ENCODE results near the gene CELF4.
"Not testable (repeated sequence)": the region's sequence is repeated elsewhere in the genome, so short reads cannot be mapped to it uniquely, and the experiment has no call there.

Gene CELF4

DNA sequence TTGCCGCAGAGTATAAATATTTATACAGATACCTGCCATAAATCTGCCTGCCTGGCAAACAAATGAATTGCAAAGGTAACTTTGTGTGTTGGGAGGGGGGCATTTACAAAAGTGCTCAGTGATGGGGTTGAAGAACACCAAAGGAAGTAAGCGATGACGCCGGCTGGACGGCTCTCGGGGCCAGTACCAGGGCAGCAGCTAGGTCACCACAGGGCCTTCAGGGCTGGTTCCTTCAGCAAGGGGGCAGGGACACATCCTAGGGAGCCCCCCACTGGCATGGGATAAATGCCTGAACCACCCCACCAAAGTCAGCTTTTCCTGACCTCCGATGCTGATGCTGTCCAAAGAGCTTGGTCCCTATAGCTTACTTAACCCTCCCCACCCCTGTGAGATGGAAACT lies 190.4 kb downstream of the CELF4 start:
- DNase-seq = no peak

DNA sequence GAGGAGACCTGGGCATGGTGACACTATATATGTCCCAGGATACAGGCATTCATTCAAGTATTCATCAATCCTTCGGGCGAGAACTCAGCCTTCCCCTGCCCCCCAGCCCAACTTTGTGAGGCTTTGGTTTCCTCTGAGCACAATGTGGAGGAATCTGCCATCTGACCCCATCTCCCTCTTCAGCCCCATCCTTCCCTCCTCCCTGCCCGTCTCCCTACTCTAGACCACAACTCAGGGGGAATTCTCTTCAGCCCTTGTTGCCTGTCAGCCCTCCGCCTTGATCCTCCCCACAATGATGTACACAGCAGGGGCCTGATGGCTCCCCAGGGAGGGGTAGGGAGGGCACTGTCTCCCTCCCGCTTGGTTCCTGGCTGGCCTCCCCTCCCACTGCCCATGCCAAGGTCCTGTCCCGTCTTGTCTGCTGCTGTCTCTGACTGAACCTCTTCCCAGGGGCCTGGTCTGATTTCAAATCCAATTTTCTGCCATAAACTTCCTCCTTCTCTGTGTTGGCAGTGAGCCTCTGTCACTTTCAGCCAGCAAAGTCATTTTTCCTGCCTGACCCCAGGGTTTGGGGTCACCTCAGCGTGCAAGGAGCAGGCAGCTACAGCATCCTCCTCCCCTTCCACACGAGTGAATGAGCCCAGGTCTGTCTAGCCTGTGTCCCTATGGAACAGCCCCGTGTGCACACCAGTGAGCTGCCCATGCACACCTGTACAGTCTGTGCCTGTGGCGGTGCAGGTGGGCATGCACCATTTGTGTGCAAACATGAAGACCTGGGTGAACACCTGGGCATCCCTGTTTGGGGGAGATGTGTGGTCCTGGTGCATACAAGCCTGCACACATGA lies 197.3 kb downstream of the CELF4 start:
- DNase-seq = no peak

DNA sequence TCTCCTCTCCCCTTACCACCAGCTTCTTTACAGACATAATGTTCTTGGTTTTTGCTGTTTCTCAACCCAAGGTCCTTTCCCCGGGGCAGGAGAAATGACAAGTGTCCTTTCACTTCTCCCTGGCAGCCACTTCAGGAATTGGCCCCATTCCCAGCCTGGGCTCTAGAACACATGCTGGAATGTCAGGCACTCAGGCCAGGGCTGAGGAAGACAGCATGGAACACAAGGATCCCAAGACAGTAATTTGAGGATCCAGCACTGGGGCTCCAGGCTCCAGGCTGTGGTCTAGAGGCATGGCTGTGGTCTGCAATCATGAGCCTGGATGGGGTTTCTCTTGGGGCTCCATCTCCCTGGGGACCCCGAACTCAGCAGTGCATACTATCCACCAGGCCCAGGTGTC lies 201.4 kb downstream of the CELF4 start:
- DNase-seq = peak in 13 of 58 donors; percentile 2 to 36 (median 15)

DNA sequence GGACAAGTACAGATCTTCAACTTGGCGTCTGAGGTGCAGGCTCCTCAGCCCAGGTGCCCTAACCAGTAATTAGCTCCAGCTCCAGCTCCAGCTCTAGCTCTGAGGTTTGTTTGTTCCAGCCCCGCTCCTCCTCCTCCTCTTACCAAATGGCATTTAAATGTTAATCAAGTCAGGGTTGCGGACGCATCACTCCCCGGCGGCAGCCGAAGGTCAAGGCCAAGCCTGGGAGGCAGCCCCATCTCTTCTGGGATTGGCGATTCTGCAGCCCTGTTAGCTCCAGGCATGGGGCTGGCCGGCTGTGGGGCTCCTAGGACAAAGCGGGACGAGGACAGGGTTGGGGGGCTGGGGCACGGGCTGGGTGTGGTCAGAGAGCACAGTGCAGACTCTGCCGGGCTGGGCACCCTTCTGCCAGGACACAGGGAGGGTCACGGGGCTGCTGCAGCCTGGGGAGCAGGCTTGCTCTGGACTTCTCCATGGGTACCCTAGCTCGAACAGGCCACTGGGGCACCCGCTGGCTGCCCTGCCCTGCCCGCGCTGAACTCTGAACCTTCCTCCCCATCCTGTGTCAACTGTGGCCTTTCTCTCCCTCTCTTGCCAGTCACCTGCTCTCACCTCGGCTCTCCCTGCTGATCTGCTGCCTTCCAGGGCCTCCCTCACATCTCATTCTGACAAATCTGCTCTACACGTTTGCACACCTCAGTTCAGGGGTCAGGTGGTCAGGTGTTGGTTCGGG lies 203.3 kb downstream of the CELF4 start:
- no peak for DNase-seq

DNA sequence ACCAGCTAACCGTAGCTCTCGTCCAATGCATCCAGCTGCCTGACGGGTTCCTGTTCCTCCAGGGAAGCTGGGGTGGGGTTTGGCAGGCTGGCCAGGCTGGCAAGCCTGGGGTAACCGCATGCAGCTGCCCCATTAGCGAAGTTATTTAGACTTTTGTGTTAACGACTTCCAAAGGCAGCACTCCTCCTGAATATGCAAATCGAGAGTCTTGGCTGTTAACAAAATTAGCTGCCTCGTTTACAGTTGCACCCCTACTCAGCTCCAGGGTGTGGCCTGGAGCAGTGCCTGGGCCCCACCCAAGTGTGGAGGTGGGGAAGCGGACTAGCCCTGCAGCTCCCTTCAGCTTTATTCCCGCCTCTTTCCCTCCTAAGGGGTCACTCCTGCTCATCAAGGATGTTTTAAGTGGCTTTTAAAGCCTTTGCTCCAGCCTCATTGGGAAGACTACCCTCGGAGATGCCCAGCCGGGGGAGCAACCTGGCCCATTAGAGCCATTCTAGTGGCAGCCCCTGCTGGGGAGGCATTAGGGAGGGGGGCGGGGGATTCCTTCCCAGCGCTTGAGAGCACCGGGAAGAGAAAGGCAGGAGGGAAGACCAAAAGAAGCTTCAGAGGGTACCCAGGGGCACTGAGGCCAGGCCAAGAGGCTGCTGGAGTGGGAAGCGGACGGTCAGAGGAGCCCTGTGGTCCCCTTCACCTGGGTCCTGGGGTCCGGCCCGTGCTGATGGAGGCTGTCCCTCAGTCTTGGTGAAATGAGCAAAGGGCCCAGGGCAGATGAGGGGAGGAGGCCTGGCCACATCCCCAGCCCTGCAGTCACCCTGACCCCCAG lies 204.1 kb downstream of the CELF4 start:
- DNase-seq = peak in 7 of 58 donors; percentile 9 to 49 (median 22)

DNA sequence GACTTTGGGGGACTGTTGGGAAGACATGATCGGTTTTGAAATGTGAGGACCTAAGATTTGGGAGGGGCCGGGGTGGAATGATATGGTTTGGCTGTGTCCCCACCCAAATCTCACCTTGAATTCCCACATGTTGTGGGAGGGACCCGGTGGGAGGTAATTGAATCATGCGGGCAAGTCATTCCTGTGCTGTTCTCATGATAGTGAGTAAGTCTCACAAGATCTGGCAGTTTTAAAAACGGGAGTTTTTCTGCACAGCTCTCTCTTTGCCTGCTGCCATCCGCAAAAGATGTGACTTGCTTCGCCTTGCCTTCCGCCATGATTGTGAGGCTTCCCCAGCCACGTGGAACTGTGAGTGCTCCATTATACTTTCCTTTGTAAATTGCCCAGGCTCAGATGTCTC lies 207.5 kb downstream of the CELF4 start:
- DNase-seq = not testable (repeated sequence)

DNA sequence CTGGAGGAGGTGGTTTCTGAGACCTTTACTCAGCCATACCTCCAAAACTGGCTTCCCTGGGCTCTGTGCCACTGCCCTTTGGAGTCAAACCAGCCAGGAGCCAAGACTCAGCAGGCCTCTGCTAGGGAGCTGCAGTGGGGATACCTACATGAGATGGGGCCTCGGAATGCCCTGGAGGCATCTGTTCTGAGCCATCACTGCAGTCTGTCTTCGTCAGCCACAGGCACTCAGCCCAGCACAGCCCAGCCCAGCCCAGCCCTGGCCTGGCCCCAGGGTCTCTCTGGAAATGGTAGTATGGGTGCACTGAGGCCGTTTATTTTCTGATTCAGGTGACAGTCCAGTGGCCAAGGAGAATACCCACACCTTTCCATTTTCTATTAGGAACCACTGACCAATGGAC lies 209.8 kb downstream of the CELF4 start:
- DNase-seq = no peak

DNA sequence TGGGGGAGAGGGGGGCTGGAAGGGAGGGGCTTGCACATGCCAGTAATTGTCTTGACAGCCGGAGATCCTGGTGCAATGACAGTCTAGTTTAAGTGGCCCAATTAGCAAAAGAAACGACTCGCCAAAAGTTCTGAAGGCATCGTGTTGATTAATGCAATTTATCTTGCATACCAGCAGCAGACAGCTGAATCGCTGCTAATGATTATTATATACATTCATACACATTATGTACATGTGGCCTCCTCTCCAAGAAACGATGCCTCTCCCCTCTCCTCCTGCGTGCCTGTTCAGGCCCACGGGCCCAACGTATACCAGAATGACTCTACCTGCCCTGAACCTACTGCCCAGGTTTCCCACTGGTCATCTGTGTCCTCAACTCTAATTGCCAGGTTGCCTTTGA lies 214.5 kb downstream of the CELF4 start:
- DNase-seq = no peak

DNA sequence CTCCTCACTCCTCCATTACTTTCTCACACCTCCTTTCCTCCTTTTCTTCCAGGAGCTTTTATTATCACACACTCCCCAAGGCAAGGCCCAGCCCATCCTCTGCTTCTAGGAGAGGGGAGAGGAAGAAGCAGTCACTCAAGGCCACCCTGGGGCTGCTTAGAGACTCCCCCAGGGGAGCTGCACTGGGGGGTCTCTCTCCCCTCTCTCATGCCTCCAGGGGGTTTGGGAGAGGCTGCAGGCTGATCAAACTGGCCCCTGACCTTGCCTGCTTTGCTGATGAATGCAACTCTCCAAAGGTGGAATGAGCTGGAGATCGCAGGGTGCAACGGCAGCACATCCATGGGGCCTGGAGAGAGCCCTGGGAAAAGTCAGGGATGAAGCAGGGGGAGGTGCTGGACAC lies 216.9 kb downstream of the CELF4 start:
- DNase-seq = no peak

DNA sequence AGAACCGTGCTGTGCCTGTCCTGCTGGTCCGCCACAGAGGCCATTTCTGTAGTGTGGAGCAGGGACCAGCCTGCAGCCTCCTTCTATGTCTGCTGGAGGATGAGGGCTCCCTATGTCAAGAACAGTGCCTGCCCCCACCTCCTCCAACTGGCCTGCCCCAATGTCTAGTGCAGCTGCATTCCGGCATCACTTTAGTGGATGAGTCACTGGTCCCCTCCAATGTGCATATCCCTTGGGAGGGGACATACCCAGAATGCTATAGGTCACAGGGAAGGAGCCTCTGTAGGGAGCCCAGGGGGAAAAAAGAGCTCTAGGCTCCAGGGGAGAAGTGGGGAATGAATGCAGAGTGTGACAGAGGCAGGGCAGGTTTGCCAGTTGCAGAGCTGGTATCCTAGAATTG lies 219.6 kb downstream of the CELF4 start:
- DNase-seq = peak in 1 of 58 donors; percentile 5

DNA sequence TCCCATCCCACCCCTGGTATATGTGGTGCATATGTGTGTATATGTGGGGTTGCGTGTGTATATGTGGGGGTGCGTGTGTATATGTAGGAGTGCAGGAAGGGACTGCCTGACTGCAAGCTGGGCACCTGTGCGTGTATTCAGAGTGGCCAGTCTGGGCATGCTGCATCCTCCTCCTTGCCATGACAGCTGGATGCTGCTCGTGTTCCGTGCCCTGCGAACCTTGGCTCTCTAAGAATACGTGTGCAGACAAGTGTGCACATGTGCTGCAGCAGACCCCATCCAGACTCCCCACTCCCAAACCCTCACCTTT lies 222.1 kb downstream of the CELF4 start:
- peak in 8 of 58 donors; percentile 10 to 67 (median 24) for DNase-seq

DNA sequence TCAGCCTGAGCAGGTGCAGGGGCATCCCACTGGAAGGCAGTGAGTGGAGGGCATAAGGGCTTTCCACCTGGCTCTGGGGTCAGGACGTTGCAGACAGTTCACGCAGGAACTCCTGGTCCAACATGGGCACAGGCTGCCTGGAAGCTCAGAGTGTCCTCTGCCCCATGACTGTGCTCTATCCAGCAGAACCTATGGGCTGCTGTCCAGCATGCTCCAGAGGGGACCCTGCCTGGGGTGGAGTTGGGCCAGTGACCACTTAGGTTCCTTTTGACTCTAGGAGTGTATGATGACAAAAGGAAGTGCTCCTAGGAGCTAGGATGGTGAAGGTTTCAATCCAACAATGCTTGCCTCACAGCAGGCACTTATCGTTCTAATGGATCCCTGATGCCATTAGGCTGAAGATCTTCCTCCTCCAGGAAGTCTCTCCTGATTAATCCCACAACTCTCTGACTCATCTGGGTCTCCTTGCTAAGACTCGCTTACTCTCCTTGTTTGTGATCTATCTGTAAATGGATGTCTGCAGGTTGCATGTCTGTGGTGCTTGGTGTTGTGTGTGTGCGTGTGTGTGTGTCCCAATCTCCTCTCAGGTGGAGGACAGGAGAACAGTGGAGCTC lies 224.0 kb downstream of the CELF4 start:
- no peak for DNase-seq

DNA sequence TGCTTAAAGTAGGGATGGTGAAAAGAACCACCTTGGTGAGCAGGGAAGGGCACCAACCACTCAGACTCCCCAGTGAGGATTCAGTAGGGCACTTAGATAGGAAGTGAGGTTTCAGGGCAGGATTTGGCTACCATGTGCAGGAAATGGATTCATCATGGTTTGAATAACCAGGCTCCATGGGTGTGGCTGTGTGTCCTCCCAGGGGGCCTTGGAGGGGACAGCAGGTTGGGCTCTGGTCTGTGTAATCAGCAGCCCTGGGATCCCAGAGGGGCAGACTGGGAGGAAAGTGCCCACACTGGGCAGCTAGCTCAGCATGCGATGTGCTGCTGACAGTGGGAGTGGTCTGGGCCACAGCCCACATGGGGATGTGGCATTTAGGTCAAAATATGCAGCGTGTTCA lies 224.6 kb downstream of the CELF4 start:
- DNase-seq = no peak

DNA sequence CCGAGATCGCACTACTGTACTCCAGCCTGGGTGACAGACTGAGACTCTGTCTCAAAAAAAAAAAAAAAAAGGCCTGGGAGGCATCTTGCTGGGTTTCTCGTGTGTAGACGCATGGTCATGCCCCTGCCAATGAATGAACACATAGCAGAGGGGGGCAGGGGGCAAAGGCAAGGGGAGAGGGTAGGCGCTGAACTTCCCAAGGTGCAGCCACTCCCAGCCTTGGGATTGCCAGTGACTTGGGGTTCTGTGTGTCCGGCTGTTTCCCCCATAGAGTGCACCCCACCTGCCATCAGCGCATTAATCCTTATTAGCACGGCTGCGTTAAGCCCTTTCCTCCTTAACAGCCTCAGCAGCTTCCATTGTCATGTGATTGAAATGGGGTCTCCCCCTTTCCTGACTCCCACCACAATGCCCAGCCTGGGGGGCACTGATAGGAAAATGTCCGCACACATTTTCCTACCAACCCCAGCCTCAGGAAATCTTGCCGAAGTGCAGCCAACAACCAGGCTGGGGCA lies 225.8 kb downstream of the CELF4 start:
- DNase-seq = no peak

DNA sequence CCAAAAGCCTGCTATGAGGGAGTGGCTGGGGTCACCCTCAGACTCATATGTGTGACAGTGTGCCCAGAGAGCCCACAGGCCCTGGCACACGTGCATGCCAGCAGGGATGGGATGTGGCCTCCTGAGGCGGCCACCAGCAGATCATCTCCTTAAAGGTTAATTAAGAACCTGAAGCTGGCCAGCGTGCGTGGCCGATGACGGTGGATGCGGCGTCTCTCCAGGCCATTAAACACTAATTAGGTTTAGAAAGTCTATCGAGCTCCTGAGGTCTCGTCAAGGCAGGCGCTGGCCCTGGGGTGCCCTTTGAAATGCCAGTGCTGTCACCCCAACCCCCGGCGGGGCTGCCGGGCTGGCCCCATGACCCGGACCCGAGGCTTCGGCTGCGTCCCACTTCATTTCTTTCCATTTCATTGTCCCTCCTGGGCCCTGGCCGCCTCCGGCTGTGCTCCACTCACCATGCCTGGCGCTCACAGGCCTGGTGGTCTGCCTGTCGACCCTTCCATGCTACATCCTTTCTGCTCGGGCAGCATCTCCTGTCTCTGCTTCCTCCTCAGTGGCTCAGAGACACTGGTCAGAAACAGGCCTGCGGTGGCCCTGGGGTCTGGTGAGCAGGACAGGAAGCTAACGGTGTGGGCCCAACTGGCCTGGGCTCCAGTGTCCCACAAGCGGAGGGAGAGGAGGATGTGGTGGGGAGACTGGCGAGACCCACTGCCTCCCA lies 228.9 kb downstream of the CELF4 start:
- no peak for DNase-seq

DNA sequence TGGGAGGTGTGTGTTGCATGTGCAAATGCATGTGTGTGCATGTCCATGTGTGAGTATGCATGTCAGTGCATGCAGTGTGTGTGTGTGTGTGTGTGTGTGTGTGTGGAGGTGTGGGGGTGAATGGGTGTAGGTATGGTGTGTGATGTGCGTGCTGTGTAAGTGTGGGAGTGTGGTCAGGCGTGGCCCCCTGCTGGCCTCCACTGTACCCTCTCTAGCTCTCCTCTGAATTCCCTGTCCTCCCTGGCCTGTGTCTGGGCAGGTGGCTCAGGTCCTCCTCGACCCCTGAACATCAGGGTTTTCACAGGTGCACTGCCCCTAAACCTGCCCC lies 230.2 kb downstream of the CELF4 start:
- DNase-seq = peak in 1 of 58 donors; percentile 17

DNA sequence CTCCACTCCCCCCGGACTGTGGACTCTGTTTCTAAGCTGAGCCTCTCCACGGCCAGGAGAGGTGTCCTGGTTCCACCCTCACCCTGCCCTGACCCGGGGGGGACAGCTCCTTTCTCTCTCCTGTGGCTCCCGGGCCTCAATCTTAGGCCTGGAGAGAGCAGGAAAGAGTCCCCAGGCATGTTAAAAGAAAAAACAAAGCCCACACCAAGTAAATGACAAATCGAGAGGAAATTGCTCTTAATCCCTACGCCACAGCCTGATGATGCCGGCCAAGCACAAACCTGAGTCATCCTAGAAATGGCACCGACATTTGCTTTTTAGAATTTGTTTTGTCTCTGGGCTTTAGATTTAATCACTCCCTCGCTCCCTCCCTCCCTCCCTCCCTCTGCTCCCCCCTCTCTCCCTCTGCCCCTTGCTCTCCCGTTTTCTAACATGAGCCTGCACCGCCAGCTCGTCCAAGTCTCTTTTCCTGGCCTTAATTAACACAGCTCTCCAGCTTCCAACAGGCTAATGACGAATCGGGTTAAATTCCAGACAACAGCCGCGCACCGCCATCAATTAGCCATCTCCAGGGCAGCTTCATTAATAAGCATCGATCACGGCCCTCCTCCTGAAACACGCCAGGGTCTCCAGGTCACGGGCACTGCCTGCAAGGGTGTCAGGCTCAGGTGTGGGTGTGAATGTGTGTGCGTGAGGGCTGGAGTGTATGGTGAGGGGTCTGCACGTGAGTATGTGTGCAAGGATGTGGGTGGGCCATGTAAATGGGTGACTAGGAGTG lies 230.8 kb downstream of the CELF4 start:
- DNase-seq = peak in 24 of 58 donors; percentile 8 to 69 (median 23)

DNA sequence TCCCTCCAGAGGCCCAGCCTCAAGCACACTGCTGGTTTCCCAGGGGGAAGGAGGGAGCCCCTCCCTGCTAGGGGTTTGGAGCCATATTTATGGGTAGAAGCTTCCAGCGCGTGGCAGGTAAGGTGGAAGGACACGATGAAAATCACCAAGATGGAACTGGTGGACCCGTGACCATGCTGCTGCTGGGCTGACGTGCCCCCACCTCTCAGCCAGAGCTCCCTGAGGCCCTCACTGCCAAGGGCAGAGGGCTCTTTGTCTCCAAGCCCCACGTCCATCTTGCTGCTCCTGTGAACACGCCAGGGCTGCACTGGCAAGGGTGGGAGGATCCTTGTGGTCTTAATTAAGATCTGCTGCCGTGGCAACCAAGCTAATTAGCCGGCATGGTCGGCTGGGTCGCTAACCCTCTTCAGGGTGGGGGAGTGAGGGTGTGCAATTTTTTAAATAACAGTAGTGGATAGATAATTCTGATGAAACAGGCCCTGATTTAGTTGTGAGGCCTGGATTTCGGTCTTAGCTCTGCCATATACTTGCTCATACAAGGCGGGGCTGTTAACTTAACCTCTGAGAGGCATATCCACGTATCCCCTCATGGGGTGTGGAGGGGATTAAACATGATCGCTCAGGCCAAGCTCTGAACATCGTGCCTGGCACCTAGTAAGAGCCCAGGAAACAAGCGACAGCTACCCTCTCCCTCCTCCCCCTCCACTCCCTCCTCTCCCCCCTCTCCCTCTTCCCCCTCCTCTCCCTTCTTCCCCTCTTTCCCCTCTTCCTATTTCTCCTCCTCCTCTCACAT lies 232.8 kb downstream of the CELF4 start:
- peak in 10 of 58 donors; percentile 3 to 55 (median 16) for DNase-seq

DNA sequence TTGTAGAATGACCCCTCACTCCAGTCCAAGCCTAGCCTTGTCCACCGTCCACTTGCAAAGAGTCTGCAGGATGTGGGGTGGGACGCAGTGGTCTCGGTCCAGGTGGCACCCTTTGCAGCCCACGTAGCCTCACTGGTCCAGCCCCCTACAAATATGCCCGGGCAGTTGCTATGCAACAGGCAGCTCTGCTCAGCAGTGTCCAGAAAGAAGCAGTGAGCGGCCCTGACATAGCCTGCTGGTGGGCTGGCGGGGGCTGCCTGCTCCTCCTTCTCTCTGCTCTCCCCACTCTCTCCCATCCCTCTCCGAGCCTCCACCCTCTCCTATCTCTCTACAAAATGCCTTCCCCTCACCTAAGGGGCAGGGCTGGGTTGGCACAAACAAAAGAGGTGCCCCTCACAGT lies 233.4 kb downstream of the CELF4 start:
- DNase-seq = no peak
